HG03378 (cell line): ENCODE results near the gene SIKE1.
"Not testable (repeated sequence)": the region's sequence is repeated elsewhere in the genome, so short reads cannot be mapped to it uniquely, and the experiment has no call there.

Experiments used
- ATAC-seq: cut with Tn5 transposase; IDR thresholded peaks from one replicate; pipeline ENCODE4 v1.9.1; 2021; ENCODE audit warnings: mild to moderate bottlenecking, moderate library complexity; ENCODE audit not compliant: unreplicated experiment

Gene SIKE1

GRCh38 chr1:114756009-114756892 lies 24.2 kb downstream of the SIKE1 start:
- peak; percentile 43 for ATAC-seq

GRCh38 chr1:114755006-114755931 lies 25.2 kb downstream of the SIKE1 start:
- ATAC-seq = no peak

GRCh38 chr1:114753702-114754101 lies 26.8 kb downstream of the SIKE1 start:
- not testable (repeated sequence) for ATAC-seq

- no peak for ATAC-seq
Measured at GRCh38 chr1:114753143-114753542, 27.3 kb downstream of the SIKE1 start.

GRCh38 chr1:114750780-114751179 lies 29.7 kb downstream of the SIKE1 start:
- ATAC-seq = no peak

- ATAC-seq = no peak
Measured at GRCh38 chr1:114749835-114750234, 30.6 kb downstream of the SIKE1 start.

- ATAC-seq = no peak
Measured at GRCh38 chr1:114746450-114747121, 33.9 kb downstream of the SIKE1 start.

GRCh38 chr1:114745291-114745690 lies 35.2 kb downstream of the SIKE1 start:
- ATAC-seq = no peak

- ATAC-seq = no peak
Measured at GRCh38 chr1:114741963-114742746, 38.3 kb downstream of the SIKE1 start.

GRCh38 chr1:114740331-114740730 lies 40.2 kb downstream of the SIKE1 start:
- ATAC-seq = no peak

- ATAC-seq = no peak
Measured at GRCh38 chr1:114737314-114737849, 43.1 kb downstream of the SIKE1 start.

- no peak for ATAC-seq
Measured at GRCh38 chr1:114735479-114735878, 45.0 kb downstream of the SIKE1 start.

- no peak for ATAC-seq
Measured at GRCh38 chr1:114729782-114730181, 50.7 kb downstream of the SIKE1 start.

- ATAC-seq = no peak
Measured at GRCh38 chr1:114728553-114728952, 51.9 kb downstream of the SIKE1 start.

- no peak for ATAC-seq
Measured at GRCh38 chr1:114725230-114725629, 55.3 kb downstream of the SIKE1 start.

- no peak for ATAC-seq
Measured at GRCh38 chr1:114723915-114724314, 56.6 kb downstream of the SIKE1 start.

GRCh38 chr1:114723457-114723856 lies 57.0 kb downstream of the SIKE1 start:
- no peak for ATAC-seq

GRCh38 chr1:114720492-114720891 lies 60.0 kb downstream of the SIKE1 start:
- ATAC-seq = no peak
